IgD-negative memory B cell (primary cell): ENCODE measurements around the gene CHMP6. TPM values are rescaled to one million over a fixed set of nuclear protein-coding genes. Genes with fewer than 3 reads are reported as not detected.

Experiments used
- H3K27ac Mint-ChIP-seq, 3 donors: one replicate each; pipeline ENCODE4 v1.8.0; 2020 to 2022; ENCODE audit warnings: mild to moderate bottlenecking in 3 of 3, mixed read lengths in 3 of 3, moderate library complexity in 1 of 3
- H3K27me3 Mint-ChIP-seq: one replicate; pipeline ENCODE4 v1.8.0; 2021; ENCODE audit warnings: mixed read lengths
- H3K36me3 Mint-ChIP-seq: one replicate; pipeline ENCODE4 v1.8.0; 2020; ENCODE audit warnings: mild to moderate bottlenecking, mixed read lengths
- H3K4me1 Mint-ChIP-seq, 3 donors: one replicate each; pipeline ENCODE4 v1.8.0; 2020 to 2022; ENCODE audit warnings: mixed read lengths in 3 of 3, mild to moderate bottlenecking in 1 of 3
- H3K4me3 Mint-ChIP-seq, 4 donors: one replicate each; pipeline ENCODE4 v1.8.0; 2020 to 2022; ENCODE audit warnings: mild to moderate bottlenecking in 4 of 4, mixed read lengths in 4 of 4, moderate library complexity in 3 of 4
- H3K9me3 Mint-ChIP-seq, 3 donors: one replicate each; pipeline ENCODE4 v1.8.0; 2020 to 2021; ENCODE audit warnings: mixed read lengths in 3 of 3, mild to moderate bottlenecking in 1 of 3
- polyA plus RNA-seq: library from polyadenylated mRNA; unstranded; fragments of 300-500 nt; fragmentation: Illumina TruSeq; gene quantifications from one replicate; pipeline ENCODE4 v1.2.3, GENCODE V29; 2021

The CHMP6 gene
- polyA plus RNA-seq, 1 donor from 2014 or later = 30.2 TPM

- Mint-ChIP-seq H3K27me3 (peaks cover 15% of the 10 kb centered on the region), H3K4me3 (no peak overlapping the region), H3K4me1 (peaks cover 8 to 10% (median 9%) of the 10 kb centered on the region in 3 donors), H3K27ac (no peak overlapping the region), H3K9me3 (no peaks in the 10 kb centered on the region), H3K36me3 (no peaks in the 10 kb centered on the region)
Observed at GRCh38 chr17:81046770-81047359, 55.2 kb downstream of the CHMP6 start.

GRCh38 chr17:81048827-81049371 lies 57.3 kb downstream of the CHMP6 start:
- Mint-ChIP-seq H3K36me3 (no peaks in the 10 kb centered on the region), H3K4me3 (peak overlapping the region in 1 of 4 donors; percentile 79), H3K9me3 (no peaks in the 10 kb centered on the region), H3K4me1 (peaks cover 8 to 10% (median 8%) of the 10 kb centered on the region in 3 donors), H3K27me3 (peaks cover 17% of the 10 kb centered on the region), H3K27ac (no peak overlapping the region)

DNA sequence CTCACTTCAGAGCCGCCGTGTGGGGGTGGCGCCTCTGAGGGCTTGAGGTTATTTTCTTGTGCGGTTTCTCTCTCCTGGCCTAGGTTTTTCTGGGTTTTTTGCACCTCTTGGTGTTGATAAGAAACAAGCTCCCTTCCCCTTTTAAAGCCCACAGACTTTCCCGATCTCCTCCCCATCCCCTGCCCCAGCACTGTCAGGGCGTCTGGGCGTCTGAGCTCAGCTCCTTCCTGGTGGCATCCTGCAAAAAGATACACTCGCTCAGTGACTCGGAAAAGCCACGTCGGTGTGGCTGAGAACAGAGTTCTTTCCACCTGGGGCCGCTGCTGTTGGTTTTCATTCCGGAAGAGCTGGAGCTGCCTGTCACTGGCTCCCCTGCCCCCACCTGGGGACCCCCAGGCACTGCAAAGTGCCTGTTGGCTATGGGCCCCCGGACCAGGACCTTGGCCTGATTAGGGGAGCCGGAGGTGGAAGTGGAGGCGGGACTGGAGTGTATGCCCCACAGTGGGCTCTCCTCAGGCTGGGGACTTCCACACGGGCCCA lies 57.8 kb downstream of the CHMP6 start:
- no peaks in the 10 kb centered on the region for H3K36me3 Mint-ChIP-seq
- H3K27me3 Mint-ChIP-seq = peaks cover 17% of the 10 kb centered on the region
- H3K9me3 Mint-ChIP-seq = no peaks in the 10 kb centered on the region
- peak overlapping the region in 2 of 4 donors; percentile 3 to 79 for H3K4me3 Mint-ChIP-seq
- H3K27ac Mint-ChIP-seq = no peak overlapping the region
- peaks cover 8 to 10% (median 8%) of the 10 kb centered on the region in 3 donors for H3K4me1 Mint-ChIP-seq

Other genes with a start within 250 kb of the CHMP6 start
- gene BAIAP2, start 43.3 kb downstream of the CHMP6 start, polyA plus RNA-seq = 0.48 TPM
- gene PVALEF, start 173.7 kb downstream of the CHMP6 start, polyA plus RNA-seq = not detected
- gene AATK, start 174.4 kb downstream of the CHMP6 start, polyA plus RNA-seq = 0.29 TPM
- 10.8 TPM for gene CEP131, start 231.1 kb downstream of the CHMP6 start, polyA plus RNA-seq
- 15.3 TPM for gene TEPSIN, start 247.2 kb downstream of the CHMP6 start, polyA plus RNA-seq
- 91.8 TPM for gene NDUFAF8, start 247.5 kb downstream of the CHMP6 start, polyA plus RNA-seq